Measurements from ENCODE around the gene PTK6.
A peak's percentile ranks its signal among the peaks of the same experiment; 100 is the strongest.

Gene PTK6

GRCh38 chr20:63530788-63531160 lies 6.4 kb downstream of the PTK6 start (continued):
- TF ChIP-seq TSHZ2 (CRISPR knock-in tag; IDR thresholded peaks at IDR 0.05) (no peak), ARNTL (CRISPR knock-in tag; IDR thresholded peaks at IDR 0.05; ENCODE audit: borderline replicate concordance, low read depth) (no peak), ZNF70 (CRISPR knock-in tag; IDR thresholded peaks at IDR 0.05) (no peak), PPARA (CRISPR knock-in tag; IDR thresholded peaks at IDR 0.05; ENCODE audit: borderline replicate concordance) (no peak), RARB (CRISPR knock-in tag; IDR thresholded peaks at IDR 0.05) (no peak), POU6F1 (CRISPR knock-in tag; IDR thresholded peaks at IDR 0.05; ENCODE audit: borderline replicate concordance, low read depth) (no peak), ZFP30 (CRISPR knock-in tag; IDR thresholded peaks at IDR 0.05) (no peak), ZFP3 (CRISPR knock-in tag; IDR thresholded peaks at IDR 0.05) (no peak)

GRCh38 chr20:63529861-63530787 lies 7.1 kb downstream of the PTK6 start:
- TF ChIP-seq GLIS3 (CRISPR knock-in tag; IDR thresholded peaks at IDR 0.05) = no peak
- TF ChIP-seq ISL1 (CRISPR knock-in tag; IDR thresholded peaks at IDR 0.05) = no peak
- TF ChIP-seq ZFP3 (CRISPR knock-in tag; IDR thresholded peaks at IDR 0.05) = no peak
- ATAC-seq = peak; percentile 5; the same call in 2 of the 3 replicates

- ATAC-seq = peak; percentile 1; the same call in 2 of the 3 replicates
- no peak for TF ChIP-seq ZNF70 (CRISPR knock-in tag; IDR thresholded peaks at IDR 0.05)
- no peak for TF ChIP-seq ESRRG (CRISPR knock-in tag; IDR thresholded peaks at IDR 0.05)
- TF ChIP-seq PPARA (CRISPR knock-in tag; IDR thresholded peaks at IDR 0.05; ENCODE audit: borderline replicate concordance) = no peak
- no peak for TF ChIP-seq CSRNP3 (CRISPR knock-in tag; IDR thresholded peaks at IDR 0.05)
- no peak for TF ChIP-seq TSHZ2 (CRISPR knock-in tag; IDR thresholded peaks at IDR 0.05)
- TF ChIP-seq SNAI2 (CRISPR knock-in tag; IDR thresholded peaks at IDR 0.05) = no peak
- TF ChIP-seq GLIS3 (CRISPR knock-in tag; IDR thresholded peaks at IDR 0.05) = no peak
These were observed 7.9 kb downstream of the PTK6 start for GRCh38 chr20:63529180-63529860.

- no peak for TF ChIP-seq BACH2 (CRISPR knock-in tag; IDR thresholded peaks at IDR 0.05; ENCODE audit: borderline replicate concordance)
- TF ChIP-seq OSR1 (CRISPR knock-in tag; IDR thresholded peaks at IDR 0.05) = no peak
- no peak for TF ChIP-seq TSHZ2 (CRISPR knock-in tag; IDR thresholded peaks at IDR 0.05)
- no peak for TF ChIP-seq SNAI2 (CRISPR knock-in tag; IDR thresholded peaks at IDR 0.05)
- TF ChIP-seq ZC3H10 (CRISPR knock-in tag; IDR thresholded peaks at IDR 0.05) = no peak
- no peak for TF ChIP-seq PATZ1 (CRISPR knock-in tag; IDR thresholded peaks at IDR 0.05; ENCODE audit: borderline replicate concordance)
- no peak for TF ChIP-seq CREB5 (CRISPR knock-in tag; IDR thresholded peaks at IDR 0.05; ENCODE audit: low read depth)
- peak; percentile 1; the same call in 1 of the 3 replicates for ATAC-seq
These were observed 10.0 kb downstream of the PTK6 start for GRCh38 chr20:63527184-63527583.
